NCI-H2107 (cell line): ENCODE results near the gene CCSER1.
"Not testable (repeated sequence)": the region's sequence is repeated elsewhere in the genome, so short reads cannot be mapped to it uniquely, and the experiment has no call there.

Source experiments
- DNase-seq: peaks from one replicate; lab custom pipeline; 2025; lab: John Stamatoyannopoulos, UW

CCSER1 gene

DNA sequence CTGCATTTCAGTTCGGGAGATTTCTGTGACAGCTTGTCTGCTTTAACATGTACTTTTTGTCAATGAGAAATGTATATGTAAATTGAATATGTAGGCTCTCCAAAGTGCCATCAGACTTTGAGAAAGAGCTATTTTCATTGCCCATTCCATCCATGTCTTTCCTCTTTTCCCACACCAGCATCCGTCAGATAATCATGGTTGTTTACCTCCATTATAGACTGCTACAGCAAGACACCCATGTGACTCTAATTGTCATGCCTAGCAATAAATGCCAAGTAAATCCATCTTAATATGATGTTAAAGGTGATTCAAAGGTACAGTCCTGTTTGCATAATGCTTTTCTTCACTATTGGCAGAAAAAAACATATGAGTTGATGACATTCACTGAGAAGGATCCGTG is 1157.3 kb downstream of the CCSER1 start:
- DNase-seq = no peak

GRCh38 chr4:91285487-91285886 is 1158.3 kb downstream of the CCSER1 start:
- no peak for DNase-seq

- DNase-seq = no peak
Measured at GRCh38 chr4:91288702-91289311, 1161.6 kb downstream of the CCSER1 start.

GRCh38 chr4:91298156-91298700 is 1171.0 kb downstream of the CCSER1 start:
- no peak for DNase-seq

DNA sequence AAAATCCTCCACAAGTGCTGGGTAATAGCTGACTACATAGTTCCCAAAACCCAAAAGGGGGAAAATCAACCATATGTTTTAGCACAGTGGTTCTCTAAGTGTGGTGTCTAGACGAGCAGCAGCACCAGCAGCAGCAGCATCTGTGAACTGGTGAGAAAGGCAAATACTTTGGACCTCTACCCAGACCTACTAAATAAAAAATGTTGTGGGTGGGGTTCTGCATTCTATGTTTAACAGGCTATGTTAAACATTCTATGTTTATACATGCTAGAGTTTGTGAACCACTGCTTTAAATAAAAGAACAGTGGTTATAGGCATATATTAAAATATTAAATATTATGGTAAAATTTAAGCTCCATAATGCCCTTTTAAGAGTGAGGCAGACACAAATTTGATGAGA is 1171.6 kb downstream of the CCSER1 start:
- DNase-seq = no peak

- DNase-seq = no peak
Measured at GRCh38 chr4:91302120-91302519, 1174.9 kb downstream of the CCSER1 start.

- DNase-seq = no peak
Measured at GRCh38 chr4:91304292-91304691, 1177.1 kb downstream of the CCSER1 start.

- DNase-seq = no peak
Measured at GRCh38 chr4:91317434-91317833, 1190.2 kb downstream of the CCSER1 start.

- DNase-seq = no peak
Measured at GRCh38 chr4:91319556-91320268, 1192.5 kb downstream of the CCSER1 start.

DNA sequence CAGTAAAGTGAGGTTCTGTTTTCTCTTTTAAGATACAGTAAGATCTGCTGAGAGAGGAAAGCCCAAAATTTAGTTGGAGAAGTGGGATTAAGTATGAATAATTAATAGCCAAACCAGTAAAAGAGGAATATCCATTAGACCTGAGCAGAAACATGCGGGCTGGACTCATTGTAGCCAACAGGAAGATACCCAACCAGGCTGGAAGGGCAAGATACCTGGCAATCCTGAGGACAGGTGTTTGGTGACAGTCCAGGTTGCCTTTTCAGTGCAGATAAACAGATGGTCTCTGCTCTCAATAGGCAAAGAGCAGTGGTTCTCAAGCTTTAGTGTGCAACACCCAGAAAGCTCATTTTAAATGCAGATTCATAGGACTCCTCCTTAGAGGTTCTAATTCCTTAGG is 1195.8 kb downstream of the CCSER1 start:
- no peak for DNase-seq

DNA sequence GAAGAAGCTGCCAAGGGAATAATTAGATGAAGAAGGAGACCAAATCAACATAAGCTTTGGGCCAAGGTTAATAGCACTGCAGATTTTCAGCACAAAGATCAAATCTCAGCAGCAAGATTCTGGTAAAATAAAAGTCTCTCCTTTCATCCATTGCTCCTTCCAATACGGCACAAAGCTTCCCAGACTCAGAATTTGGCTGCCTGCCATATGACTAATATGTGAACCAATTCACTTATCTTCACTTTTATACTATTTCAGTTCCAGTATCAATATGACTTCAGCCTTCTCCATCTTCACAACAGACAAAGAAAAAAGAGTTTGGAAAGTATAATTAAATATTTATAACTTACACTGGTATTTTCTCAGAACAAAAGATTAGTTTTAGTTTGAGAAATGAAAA is 1198.3 kb downstream of the CCSER1 start:
- no peak for DNase-seq

GRCh38 chr4:91326167-91326566 is 1199.0 kb downstream of the CCSER1 start:
- not testable (repeated sequence) for DNase-seq

DNA sequence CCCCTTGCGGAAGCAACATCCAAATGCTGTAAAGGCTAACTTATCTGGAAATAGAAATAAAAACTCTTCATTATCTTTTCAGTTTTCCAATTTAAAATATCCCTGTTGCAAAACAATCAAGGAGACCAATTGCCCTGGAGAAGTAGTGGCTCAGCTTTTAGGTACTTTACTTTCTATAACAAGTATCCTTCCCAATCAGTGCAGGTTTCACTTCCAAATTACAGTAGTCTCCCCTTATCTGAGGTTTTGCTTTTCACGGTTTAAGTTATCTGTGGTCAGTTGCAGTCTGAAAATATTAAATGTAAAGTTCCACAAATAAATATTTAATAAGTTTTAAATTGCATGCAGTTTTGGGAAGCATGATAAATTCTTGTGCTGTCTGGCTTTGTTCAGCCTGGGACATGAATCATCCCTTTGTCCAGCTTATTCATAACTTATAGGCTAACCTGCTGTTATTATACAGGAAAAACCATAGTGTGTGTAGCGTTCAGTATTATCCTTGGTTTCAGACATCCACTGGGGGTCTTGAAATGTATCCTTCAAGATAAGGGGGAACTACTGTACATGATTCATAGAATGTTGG is 1203.5 kb downstream of the CCSER1 start:
- DNase-seq = no peak

DNA sequence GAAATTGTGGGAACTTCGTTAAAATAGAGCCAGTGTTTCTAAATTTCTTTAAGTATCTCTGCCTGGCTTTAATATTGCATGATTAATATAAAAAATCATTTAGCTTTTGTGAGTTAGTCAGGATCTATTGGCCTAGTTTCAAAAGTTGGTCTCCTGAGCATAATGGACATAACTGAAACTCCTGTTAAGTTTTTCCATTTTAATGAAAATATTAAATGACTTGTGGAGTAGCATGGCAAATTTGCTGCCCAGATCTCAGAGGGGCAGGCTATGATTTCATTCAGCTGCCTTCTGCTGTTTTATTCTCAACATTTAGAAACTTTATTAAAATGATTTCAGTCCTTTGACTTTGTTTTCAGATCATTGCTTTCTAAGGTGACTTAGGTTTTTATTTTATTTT is 1213.6 kb downstream of the CCSER1 start:
- no peak for DNase-seq

DNA sequence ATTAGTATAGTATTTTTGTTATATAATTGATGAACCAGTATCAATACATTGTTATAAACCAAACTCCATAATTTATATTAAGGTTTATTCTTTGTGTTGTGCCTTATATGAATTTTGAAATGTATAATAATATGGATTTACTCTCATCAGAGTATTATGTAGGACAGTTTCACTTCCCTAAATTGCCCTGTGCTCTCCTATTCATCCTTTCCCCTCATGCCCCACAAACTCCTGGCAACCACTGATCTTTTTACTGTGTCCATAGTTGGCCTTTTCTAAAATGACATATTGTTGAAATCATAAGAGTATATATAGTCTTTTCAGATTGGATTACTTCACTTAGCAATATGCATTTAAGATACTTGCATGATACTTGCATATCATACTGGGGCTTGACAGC is 1218.4 kb downstream of the CCSER1 start:
- DNase-seq = no peak

- DNase-seq = not testable (repeated sequence)
Measured at GRCh38 chr4:91356496-91356895, 1229.3 kb downstream of the CCSER1 start.

- not testable (repeated sequence) for DNase-seq
Measured at GRCh38 chr4:91358016-91358415, 1230.8 kb downstream of the CCSER1 start.

DNA sequence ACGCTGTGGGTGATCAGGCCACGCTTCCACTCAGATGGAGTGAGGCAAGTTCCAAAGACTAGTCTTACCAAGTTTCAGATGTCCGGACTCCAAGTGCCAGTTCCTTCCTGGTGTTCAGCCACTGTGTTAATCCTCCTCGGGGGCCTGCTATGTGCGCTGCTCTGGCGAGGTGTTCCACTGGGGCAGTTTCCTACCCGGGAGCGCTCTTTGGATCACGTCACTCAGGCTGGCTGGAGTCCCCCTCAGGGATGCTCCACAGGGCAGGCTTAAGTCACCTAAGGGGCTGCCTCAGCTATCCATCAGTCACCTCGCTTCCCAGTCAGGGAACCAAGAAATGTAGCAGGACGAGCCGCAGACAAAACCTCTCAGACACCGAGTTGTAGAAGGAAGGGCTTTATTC is 1231.4 kb downstream of the CCSER1 start:
- not testable (repeated sequence) for DNase-seq

DNA sequence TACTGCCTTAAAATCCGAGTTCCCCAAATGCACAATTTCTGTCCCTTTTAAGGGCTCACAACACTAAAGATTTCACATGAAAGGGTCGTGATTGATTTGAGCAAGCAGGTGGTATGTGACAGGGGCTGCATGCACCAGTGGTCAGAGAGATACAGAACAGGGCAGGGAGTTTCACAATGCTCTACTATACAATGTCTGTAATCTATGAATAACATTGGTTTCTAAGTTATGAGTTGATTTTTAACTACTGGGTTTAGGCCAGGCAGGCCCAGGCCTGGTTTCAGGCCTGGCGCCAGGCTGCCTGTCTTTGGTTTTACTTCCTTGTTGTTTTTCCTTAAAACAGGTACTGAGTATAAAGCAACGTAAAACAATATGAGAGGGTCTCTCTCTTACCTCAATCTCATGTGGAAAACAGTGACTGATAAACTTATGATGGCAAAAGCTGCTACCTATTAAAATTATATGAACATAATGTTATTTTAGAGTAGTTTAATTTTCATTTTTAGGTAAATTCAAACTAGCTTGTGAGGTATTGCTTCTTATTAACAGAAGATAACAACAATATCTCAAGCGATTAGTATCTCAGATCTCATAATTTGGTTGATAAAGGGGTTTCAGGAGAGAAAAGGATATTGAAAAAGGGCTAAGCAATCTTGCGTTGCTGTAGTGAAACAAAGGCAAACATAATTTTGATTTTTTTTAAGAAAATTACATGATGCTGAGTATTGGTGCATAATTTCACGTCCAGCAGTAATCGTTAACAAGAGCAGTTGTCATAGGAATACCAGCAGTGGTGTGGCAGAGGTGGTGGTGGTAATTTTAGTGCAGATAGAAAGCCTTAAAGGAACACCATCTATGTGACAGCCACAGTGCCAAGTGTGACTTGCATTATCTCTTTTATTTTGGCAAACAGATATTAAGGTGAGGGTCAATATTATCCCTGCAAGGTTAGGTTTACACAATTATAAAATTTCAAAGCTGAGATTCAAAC is 1232.1 kb downstream of the CCSER1 start:
- DNase-seq = no peak

GRCh38 chr4:91362125-91362524 is 1234.9 kb downstream of the CCSER1 start:
- DNase-seq = no peak

GRCh38 chr4:91366554-91366953 is 1239.4 kb downstream of the CCSER1 start:
- no peak for DNase-seq

DNA sequence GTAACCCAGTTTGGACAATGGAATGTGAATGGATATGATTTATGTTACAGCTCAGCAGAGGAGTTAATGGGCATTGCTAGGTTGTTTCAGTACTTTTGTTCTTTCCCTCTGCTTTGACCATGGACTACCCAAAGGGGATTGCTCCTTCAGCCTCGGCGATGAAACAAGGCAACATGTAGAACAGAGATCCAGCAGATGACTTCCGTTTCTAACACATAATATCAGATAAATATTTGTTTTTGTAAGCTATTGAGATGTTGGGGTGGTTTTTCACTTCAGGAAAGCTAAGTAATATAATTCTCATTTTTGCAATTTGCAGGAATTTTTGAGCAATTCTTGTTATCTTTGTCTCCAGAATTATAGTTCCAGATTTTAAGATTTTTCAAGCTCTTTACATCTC is 1241.9 kb downstream of the CCSER1 start:
- DNase-seq = no peak
